ENCODE measurements around the gene ALPP.
"Not testable (repeated sequence)": the region's sequence is repeated elsewhere in the genome, so short reads cannot be mapped to it uniquely, and the experiment has no call there.

Gene ALPP

GRCh38 chr2:232336981-232337720 is 41.4 kb upstream of the ALPP start:
- H3K4me3 ChIP-seq (replicated peaks; ENCODE audit: insufficient read depth, low read length), result no peak overlapping the region
- TF ChIP-seq POLR2AphosphoS5 (IDR thresholded peaks at IDR 0.05; ENCODE audit: low read depth), result no peak
- TF ChIP-seq REST (IDR thresholded peaks at IDR 0.05; ENCODE audit: insufficient replicate concordance, low read depth), result no peak
- no peak for TF ChIP-seq GABPA (IDR thresholded peaks at IDR 0.05; ENCODE audit: low read depth)
- TF ChIP-seq CTCF (IDR thresholded peaks at IDR 0.05; ENCODE audit: insufficient read depth, low read length), result no peak
- TF ChIP-seq SPI1 (IDR thresholded peaks at IDR 0.05; ENCODE audit: borderline replicate concordance, low read depth), result no peak
- H3K27me3 ChIP-seq (ENCODE audit: insufficient read depth, poor library complexity, severe bottlenecking), result no peaks in the 10 kb centered on the region
- no peak for DNase-seq (ENCODE audit: low read depth in 1 of 2, low spot score in 1 of 2)
- H3K27ac ChIP-seq (replicated peaks), result no peak overlapping the region

GRCh38 chr2:232338094-232338758 is 40.3 kb upstream of the ALPP start:
- not testable (repeated sequence) for DNase-seq (ENCODE audit: low read depth in 1 of 2, low spot score in 1 of 2); H3K27me3 ChIP-seq (ENCODE audit: insufficient read depth, poor library complexity, severe bottlenecking); H3K27ac ChIP-seq (replicated peaks); H3K4me3 ChIP-seq (replicated peaks; ENCODE audit: insufficient read depth, low read length)

GRCh38 chr2:232338759-232339106 is 39.8 kb upstream of the ALPP start:
- H3K4me3 ChIP-seq (replicated peaks; ENCODE audit: insufficient read depth, low read length), result no peak overlapping the region
- TF ChIP-seq SPI1 (IDR thresholded peaks at IDR 0.05; ENCODE audit: borderline replicate concordance, low read depth) (no peak), CTCF (IDR thresholded peaks at IDR 0.05; ENCODE audit: insufficient read depth, low read length) (no peak), GABPA (IDR thresholded peaks at IDR 0.05; ENCODE audit: low read depth) (no peak), POLR2AphosphoS5 (IDR thresholded peaks at IDR 0.05; ENCODE audit: low read depth) (no peak), REST (IDR thresholded peaks at IDR 0.05; ENCODE audit: insufficient replicate concordance, low read depth) (no peak)
- no peak overlapping the region for H3K27ac ChIP-seq (replicated peaks)
- no peak for DNase-seq (ENCODE audit: low read depth in 1 of 2, low spot score in 1 of 2)
- H3K27me3 ChIP-seq (ENCODE audit: insufficient read depth, poor library complexity, severe bottlenecking), result no peaks in the 10 kb centered on the region

- no peak for TF ChIP-seq CTCF (IDR thresholded peaks at IDR 0.05; ENCODE audit: insufficient read depth, low read length)
- TF ChIP-seq REST (IDR thresholded peaks at IDR 0.05; ENCODE audit: insufficient replicate concordance, low read depth), result no peak
- no peak for TF ChIP-seq GABPA (IDR thresholded peaks at IDR 0.05; ENCODE audit: low read depth)
- no peak for TF ChIP-seq SPI1 (IDR thresholded peaks at IDR 0.05; ENCODE audit: borderline replicate concordance, low read depth)
- TF ChIP-seq POLR2AphosphoS5 (IDR thresholded peaks at IDR 0.05; ENCODE audit: low read depth), result no peak
- Histone ChIP-seq H3K4me3 (replicated peaks; ENCODE audit: insufficient read depth, low read length) (no peak overlapping the region), H3K27ac (replicated peaks) (no peak overlapping the region), H3K27me3 (ENCODE audit: insufficient read depth, poor library complexity, severe bottlenecking) (no peaks in the 10 kb centered on the region)
- no peak for DNase-seq (ENCODE audit: low read depth in 1 of 2, low spot score in 1 of 2)
Measured at GRCh38 chr2:232339121-232340081, 39.1 kb upstream of the ALPP start.

Data from HL-60 (cell line).